A549 (cell line): Measurements from ENCODE around the gene NME3. TPM values are rescaled to one million over a fixed set of nuclear protein-coding genes. Genes with fewer than 3 reads are reported as not detected.

ENCODE experiments used
- ATAC-seq, 2 experiments: fragments of 200-7000 bp in 1 of 2; fragments of >200 bp in 1 of 2; cut with Nextera tagmentation in 1 of 2; cut with Tn5 transposase in 1 of 2; 3 replicates each; pipeline versions ENCODE4 v1.8.0 to v1.9.1; 2018 to 2020; ENCODE audit warnings: mild to moderate bottlenecking in 1 of 2, moderate library complexity in 1 of 2
- CTCF ChIA-PET: fragments of 300-600 bp; sonication (Branson Sonifier 250); formaldehyde crosslinking; extraction: SDS; loops from one replicate; lab custom pipeline; 2021; ENCODE audit warnings: antibody characterized with exemption, inconsistent platforms; lab: Yijun Ruan, JAX
- POLR2A ChIA-PET: fragments of 350-600 bp; formaldehyde crosslinking; extraction: SDS; loops from one replicate; lab custom pipeline; 2021; ENCODE audit warnings: antibody characterized with exemption, inconsistent platforms; lab: Yijun Ruan, JAX
- DNase-seq, 2 experiments: peaks; one replicate each; pipeline versions ENCODE4 v3.0.0 to v3.0.0-alpha.2; 2011 to 2016; ENCODE audit warnings: low read depth in 1 of 2, low spot score in 1 of 2
- FAIRE-seq: peaks from 2 replicates; lab custom pipeline; 2011; peaks lifted over from hg19 to GRCh38; lab: Jason Lieb, UNC
- H3K27ac ChIP-seq, 2 experiments: fragments of >200 bp; sonication (Bioruptor Twin); formaldehyde crosslinking; 3 replicates each; pipeline ENCODE4 v1.5.1; 2016 to 2017
- H3K4me1 ChIP-seq: fragments of >200 bp; sonication (Bioruptor Twin); formaldehyde crosslinking; 3 replicates; pipeline ENCODE4 v1.6.1; 2016
- H3K4me2 ChIP-seq: fragments of >200 bp; sonication (Bioruptor Twin); formaldehyde crosslinking; 3 replicates; pipeline ENCODE4 v1.6.1; 2016
- H3K4me3 ChIP-seq: fragments of >200 bp; sonication (Bioruptor Twin); formaldehyde crosslinking; 3 replicates; pipeline ENCODE4 v1.5.1; 2016
- H3K9me3 ChIP-seq: fragments of >200 bp; sonication (Bioruptor Twin); formaldehyde crosslinking; 3 replicates; pipeline ENCODE4 v1.6.1; 2016
- BHLHE40 ChIP-seq: IDR thresholded peaks from 2 replicates; pipeline ENCODE4 v1.6.1; 2012; ENCODE audit warnings: low read depth, low read length, inconsistent platforms
- CBX2 ChIP-seq: fragments of 200-600 bp; sonication (generic); IDR thresholded peaks from 2 replicates; pipeline ENCODE4 v1.6.1; 2016; ENCODE audit warnings: low read depth, mild to moderate bottlenecking, borderline replicate concordance
- CBX8 ChIP-seq: fragments of 200-600 bp; sonication (generic); IDR thresholded peaks from 2 replicates; pipeline ENCODE4 v1.6.1; 2016
- CHD2 ChIP-seq: fragments of 150-350 bp; IDR thresholded peaks from 2 replicates; pipeline ENCODE4 v1.6.1; 2014; ENCODE audit warnings: low read length; ENCODE audit not compliant: partially characterized antibody
- EHF ChIP-seq: fragments of 250-450 bp; sonication (Bioruptor Pico); IDR thresholded peaks from 2 replicates; pipeline ENCODE4 v1.5.0; 2020; ENCODE audit warnings: mild to moderate bottlenecking
- FOXS1 ChIP-seq: fragments of 250-450 bp; sonication (Bioruptor Pico); IDR thresholded peaks from 2 replicates; pipeline ENCODE4 v1.5.0; 2020; ENCODE audit warnings: mild to moderate bottlenecking, moderate library complexity
- HDAC2 ChIP-seq: fragments of 200-600 bp; sonication (generic); IDR thresholded peaks from 2 replicates; pipeline ENCODE4 v1.6.1; 2016
- HEYL ChIP-seq: fragments of 250-450 bp; sonication (Bioruptor Pico); IDR thresholded peaks from 2 replicates; pipeline ENCODE4 v1.8.0; 2021; ENCODE audit warnings: mild to moderate bottlenecking, moderate library complexity
- HOXA7 ChIP-seq: fragments of 250-450 bp; sonication (Bioruptor Pico); IDR thresholded peaks from 2 replicates; pipeline ENCODE4 v1.5.0; 2020; ENCODE audit warnings: mild to moderate bottlenecking, moderate library complexity
- HOXB5 ChIP-seq: fragments of 250-450 bp; sonication (Bioruptor Pico); IDR thresholded peaks from 2 replicates; pipeline ENCODE4 v1.5.0; 2020; ENCODE audit warnings: mild to moderate bottlenecking, moderate library complexity
- JUNB ChIP-seq: fragments of >200 bp; sonication (Bioruptor Twin); formaldehyde crosslinking; IDR thresholded peaks from 2 replicates; pipeline ENCODE4 v1.6.1; 2016
- KDM1A ChIP-seq: fragments of 200-600 bp; sonication (generic); IDR thresholded peaks from 2 replicates; pipeline ENCODE4 v1.6.1; 2016; ENCODE audit warnings: low read depth, mild to moderate bottlenecking
- KDM5A ChIP-seq: fragments of 200-600 bp; sonication (generic); IDR thresholded peaks from 2 replicates; pipeline ENCODE4 v1.6.1; 2016; ENCODE audit warnings: antibody characterized with exemption, mild to moderate bottlenecking
- MYC ChIP-seq: IDR thresholded peaks from 2 replicates; pipeline ENCODE4 v1.6.1; 2012; ENCODE audit warnings: mild to moderate bottlenecking, inconsistent platforms, low read length, improper control_type of control experiment, borderline replicate concordance
- NFE2L2 ChIP-seq: fragments of 150-350 bp; conservative IDR thresholded peaks from 2 replicates; pipeline ENCODE4 v1.6.1; 2014; ENCODE audit warnings: low read length
- NPAS2 ChIP-seq: fragments of 250-450 bp; sonication (Bioruptor Pico); IDR thresholded peaks from 2 replicates; pipeline ENCODE4 v1.8.0; 2022; ENCODE audit warnings: mild to moderate bottlenecking, moderate library complexity, borderline replicate concordance
- NR3C1 ChIP-seq: fragments of >200 bp; sonication (Bioruptor Twin); formaldehyde crosslinking; IDR thresholded peaks from 3 replicates; pipeline ENCODE4 v1.6.1; 2017
- POLR2AphosphoS2 ChIP-seq: conservative IDR thresholded peaks from 2 replicates; pipeline ENCODE4 v1.6.1; 2012; ENCODE audit warnings: low read length, improper control_type of control experiment, inconsistent platforms
- RAD21 ChIP-seq, 2 experiments: fragments of >200 bp in 1 of 2; sonication (Bioruptor Twin) in 1 of 2; formaldehyde crosslinking in 1 of 2; IDR thresholded peaks in 1 of 2; conservative IDR thresholded peaks in 1 of 2; 2 replicates in 1 of 2; 3 replicates in 1 of 2; pipeline ENCODE4 v1.6.1; 2012 to 2018; ENCODE audit warnings: inconsistent platforms in 1 of 2
- RFX5 ChIP-seq: fragments of 450-650 bp; IDR thresholded peaks from 2 replicates; pipeline ENCODE4 v1.7.1; 2014; ENCODE audit warnings: antibody characterized with exemption, mild to moderate bottlenecking, moderate library complexity
- RNF2 ChIP-seq: fragments of 200-600 bp; sonication (generic); IDR thresholded peaks from 2 replicates; pipeline ENCODE4 v1.6.1; 2016; ENCODE audit warnings: low read depth, mild to moderate bottlenecking, antibody characterized with exemption, moderate library complexity, borderline replicate concordance
- SMC3 ChIP-seq: fragments of >200 bp; sonication (Bioruptor Twin); formaldehyde crosslinking; IDR thresholded peaks from 3 replicates; pipeline ENCODE4 v1.6.1; 2018; ENCODE audit warnings: inconsistent platforms
- SREBF2 ChIP-seq: fragments of 450-650 bp; IDR thresholded peaks from 2 replicates; pipeline ENCODE4 v1.6.1; 2014; ENCODE audit warnings: mild to moderate bottlenecking, moderate library complexity
- ZC3H11A ChIP-seq: fragments of 450-650 bp; IDR thresholded peaks from 2 replicates; pipeline ENCODE4 v1.6.1; 2014; ENCODE audit warnings: antibody characterized with exemption, mild to moderate bottlenecking
- WGBS: methylation state at CpG from one replicate; pipeline ENCODE4 v1.1.6; 2017; ENCODE audit errors: missing lambda C conversion rate; 5-methylcytosine and 5-hydroxymethylcytosine counted together
- polyA plus RNA-seq, 4 experiments: library from polyadenylated mRNA; depleted of rRNA in 3 of 4; stranded (reverse); fragments of >200 nt; fragmentation: RNase III in 1 of 4; extraction: RNeasy Plus Mini Kit Qiagen cat#74134 plus additional on column Dnase treatment in 1 of 4; gene quantifications; 2 replicates in 3 of 4; 3 replicates in 1 of 4; pipeline ENCODE4 v1.2.3, GENCODE V29; 2011 to 2017
- TF ChIP-seq, protein P1 (sequence below): fragments of 200-600 bp; sonication (generic); IDR thresholded peaks from 2 replicates; pipeline ENCODE4 v1.6.1; 2016; ENCODE audit warnings: antibody characterized with exemption, mild to moderate bottlenecking, moderate library complexity
- TF ChIP-seq, protein P2 (sequence below): IDR thresholded peaks from 2 replicates; pipeline ENCODE4 v1.6.1; 2012
- TF ChIP-seq, protein P3 (sequence below): fragments of 250-450 bp; sonication (Bioruptor Pico); IDR thresholded peaks from 2 replicates; pipeline ENCODE4 v1.5.0; 2020; ENCODE audit warnings: low read depth, mild to moderate bottlenecking, moderate library complexity

NME3 gene
- polyA plus RNA-seq, 2 of the 4 experiments (the other 2 are of a cell fraction), result 15.2 to 49.9 TPM

DNA sequence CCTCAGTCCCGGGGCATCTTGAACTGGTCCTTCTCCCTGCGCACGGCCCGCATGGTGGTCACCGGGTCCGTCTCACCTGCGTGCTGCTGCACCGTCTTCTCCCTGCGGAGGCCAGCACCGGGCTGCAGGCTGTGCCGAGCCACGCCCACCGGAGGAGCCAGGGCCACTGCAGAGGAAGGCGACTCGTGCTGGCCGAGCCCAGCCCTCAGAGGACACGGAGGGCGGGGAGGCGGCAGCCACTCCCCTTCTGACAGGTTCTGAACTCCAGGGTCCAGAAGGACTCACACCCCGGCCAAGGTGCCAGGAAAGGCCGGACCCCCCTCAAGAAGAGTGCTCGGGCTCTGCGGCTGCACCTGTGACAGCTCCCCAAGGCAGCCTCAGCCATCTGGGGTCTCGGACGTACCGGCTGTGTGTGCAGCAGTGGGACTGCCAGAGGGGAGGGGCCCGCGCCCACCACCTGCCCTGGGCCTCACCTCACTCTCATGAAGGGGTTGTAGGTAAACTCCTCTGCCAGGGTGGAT lies 38.0 kb upstream of the NME3 start:
- H3K4me1 ChIP-seq, result peaks cover 10% of the 10 kb centered on the region; the same call in 1 of the 3 replicates
- peak in 1 of 2 experiments; percentile 50 for DNase-seq
- no peak overlapping the region for H3K4me2 ChIP-seq
- TF ChIP-seq CHD2 (no peak), NPAS2 (no peak), HOXB5 (CRISPR knock-in tag) (no peak), KDM1A (no peak), POLR2AphosphoS2 (no peak), HOXA7 (CRISPR knock-in tag) (no peak), MYC (no peak), CBX8 (no peak), JUNB (no peak), HDAC2 (no peak), KDM5A (no peak), BHLHE40 (no peak), NFE2L2 (no peak), FOXS1 (no peak), SREBF2 (no peak), RAD21 (conservative IDR thresholded peaks at IDR 0.05 in 1 of 2, IDR thresholded peaks at IDR 0.05 in 1 of 2) (no peak), NR3C1 (no peak), SMC3 (no peak)
- TF ChIP-seq, protein P1, sequence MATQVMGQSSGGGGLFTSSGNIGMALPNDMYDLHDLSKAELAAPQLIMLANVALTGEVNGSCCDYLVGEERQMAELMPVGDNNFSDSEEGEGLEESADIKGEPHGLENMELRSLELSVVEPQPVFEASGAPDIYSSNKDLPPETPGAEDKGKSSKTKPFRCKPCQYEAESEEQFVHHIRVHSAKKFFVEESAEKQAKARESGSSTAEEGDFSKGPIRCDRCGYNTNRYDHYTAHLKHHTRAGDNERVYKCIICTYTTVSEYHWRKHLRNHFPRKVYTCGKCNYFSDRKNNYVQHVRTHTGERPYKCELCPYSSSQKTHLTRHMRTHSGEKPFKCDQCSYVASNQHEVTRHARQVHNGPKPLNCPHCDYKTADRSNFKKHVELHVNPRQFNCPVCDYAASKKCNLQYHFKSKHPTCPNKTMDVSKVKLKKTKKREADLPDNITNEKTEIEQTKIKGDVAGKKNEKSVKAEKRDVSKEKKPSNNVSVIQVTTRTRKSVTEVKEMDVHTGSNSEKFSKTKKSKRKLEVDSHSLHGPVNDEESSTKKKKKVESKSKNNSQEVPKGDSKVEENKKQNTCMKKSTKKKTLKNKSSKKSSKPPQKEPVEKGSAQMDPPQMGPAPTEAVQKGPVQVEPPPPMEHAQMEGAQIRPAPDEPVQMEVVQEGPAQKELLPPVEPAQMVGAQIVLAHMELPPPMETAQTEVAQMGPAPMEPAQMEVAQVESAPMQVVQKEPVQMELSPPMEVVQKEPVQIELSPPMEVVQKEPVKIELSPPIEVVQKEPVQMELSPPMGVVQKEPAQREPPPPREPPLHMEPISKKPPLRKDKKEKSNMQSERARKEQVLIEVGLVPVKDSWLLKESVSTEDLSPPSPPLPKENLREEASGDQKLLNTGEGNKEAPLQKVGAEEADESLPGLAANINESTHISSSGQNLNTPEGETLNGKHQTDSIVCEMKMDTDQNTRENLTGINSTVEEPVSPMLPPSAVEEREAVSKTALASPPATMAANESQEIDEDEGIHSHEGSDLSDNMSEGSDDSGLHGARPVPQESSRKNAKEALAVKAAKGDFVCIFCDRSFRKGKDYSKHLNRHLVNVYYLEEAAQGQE, result no peak
- TF ChIP-seq, protein P2, sequence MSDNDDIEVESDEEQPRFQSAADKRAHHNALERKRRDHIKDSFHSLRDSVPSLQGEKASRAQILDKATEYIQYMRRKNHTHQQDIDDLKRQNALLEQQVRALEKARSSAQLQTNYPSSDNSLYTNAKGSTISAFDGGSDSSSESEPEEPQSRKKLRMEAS, result no peak
- TF ChIP-seq, all 56 proteins: peak for 0
- WGBS, result 86% methylated on average over 17 of the region's 28 CpGs
- Histone ChIP-seq H3K4me3 (no peak overlapping the region), H3K27ac (no peak overlapping the region), H3K9me3 (no peaks in the 10 kb centered on the region)
- ChIA-PET CTCF (no interaction called here), POLR2A (no interaction called here)
- ATAC-seq (peak in 1 of 2 experiments; percentile 68; a peak in 3 of 6 replicates), FAIRE-seq (no peak)

DNA sequence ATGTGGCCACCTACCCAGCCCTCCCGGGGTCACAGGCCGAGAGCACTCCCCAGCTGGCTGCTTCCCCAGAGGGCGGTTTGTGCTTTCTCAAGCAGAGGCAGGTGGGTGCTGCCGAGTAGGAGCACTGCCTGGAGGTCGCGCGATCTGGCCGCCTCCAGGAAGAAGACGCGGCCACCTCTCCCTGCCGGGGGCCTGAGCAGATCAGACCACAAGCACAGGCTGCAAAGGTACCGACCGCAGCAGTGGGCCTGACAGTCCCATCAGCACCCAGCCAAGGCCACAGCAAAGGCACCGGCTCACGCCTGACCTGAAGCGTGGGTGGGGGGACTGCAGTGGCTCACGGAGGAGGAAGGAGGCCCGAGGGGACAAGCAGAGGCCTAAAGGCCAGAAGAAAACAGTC lies 37.3 kb upstream of the NME3 start:
- POLR2A ChIA-PET, result no interaction called here
- FAIRE-seq, result no peak

More for the DNA sequence above, 37.3 kb upstream of the NME3 start:
- H3K4me3 ChIP-seq, result no peak overlapping the region
- no peaks in the 10 kb centered on the region for H3K9me3 ChIP-seq
- H3K4me2 ChIP-seq, result no peak overlapping the region
- ATAC-seq, result no peak
- H3K4me1 ChIP-seq, result peaks cover 10% of the 10 kb centered on the region; the same call in 1 of the 3 replicates
- CTCF ChIA-PET, result interaction anchor here (0.6 kb wide), 1 partner anchor 227 kb away, joined by 3 read pairs; no protein-coding TSS in a partner anchor
- H3K27ac ChIP-seq, result no peak overlapping the region
- TF ChIP-seq RFX5 (no peak), CBX2 (no peak), RNF2 (no peak), KDM1A (no peak), JUNB (no peak), HEYL (CRISPR knock-in tag) (no peak), EHF (no peak), ZC3H11A (no peak)
- TF ChIP-seq, protein P3, sequence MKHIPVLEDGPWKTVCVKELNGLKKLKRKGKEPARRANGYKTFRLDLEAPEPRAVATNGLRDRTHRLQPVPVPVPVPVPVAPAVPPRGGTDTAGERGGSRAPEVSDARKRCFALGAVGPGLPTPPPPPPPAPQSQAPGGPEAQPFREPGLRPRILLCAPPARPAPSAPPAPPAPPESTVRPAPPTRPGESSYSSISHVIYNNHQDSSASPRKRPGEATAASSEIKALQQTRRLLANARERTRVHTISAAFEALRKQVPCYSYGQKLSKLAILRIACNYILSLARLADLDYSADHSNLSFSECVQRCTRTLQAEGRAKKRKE (CRISPR knock-in tag), result no peak
- WGBS, result 84% methylated on average over 16 of the region's 18 CpGs
- no peak for DNase-seq
